GM18508 (cell line): ENCODE measurements around the gene SECTM1.
"Not testable (repeated sequence)": the region's sequence is repeated elsewhere in the genome, so short reads cannot be mapped to it uniquely, and the experiment has no call there.

ENCODE experiments used
- ATAC-seq: cut with Tn5 transposase; IDR thresholded peaks from one replicate; pipeline ENCODE4 v1.9.1; 2021; ENCODE audit warnings: moderate number of reproducible peaks; ENCODE audit not compliant: insufficient read depth, unreplicated experiment

SECTM1 gene

DNA sequence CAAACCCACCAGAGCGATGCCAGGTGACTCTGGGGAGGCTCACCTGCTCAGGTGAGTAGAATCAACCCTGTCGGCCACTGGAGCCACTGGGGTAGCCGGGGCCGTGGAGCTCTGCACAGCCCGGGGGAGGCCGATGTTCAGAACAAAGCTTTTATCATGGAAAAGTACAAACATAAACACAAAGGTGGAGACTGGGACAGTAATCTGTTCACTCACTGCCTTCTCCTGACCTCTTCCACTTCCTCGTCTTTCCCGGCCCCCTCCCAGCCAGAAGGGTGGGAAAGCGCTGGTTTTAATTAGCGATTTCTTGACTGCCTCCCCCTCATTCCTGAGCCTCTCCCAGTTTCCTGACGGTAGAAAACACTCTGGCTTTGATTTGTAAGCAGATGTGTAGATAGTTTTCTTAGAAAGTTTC, 15.7 kb upstream of the SECTM1 start:
- no peak for ATAC-seq

- no peak for ATAC-seq
These were observed 15.3 kb upstream of the SECTM1 start for GRCh38 chr17:82348866-82349265.

GRCh38 chr17:82348434-82348833, 14.9 kb upstream of the SECTM1 start:
- ATAC-seq, result no peak

- ATAC-seq, result not testable (repeated sequence)
These were observed 14.4 kb upstream of the SECTM1 start for GRCh38 chr17:82347994-82348393.

DNA sequence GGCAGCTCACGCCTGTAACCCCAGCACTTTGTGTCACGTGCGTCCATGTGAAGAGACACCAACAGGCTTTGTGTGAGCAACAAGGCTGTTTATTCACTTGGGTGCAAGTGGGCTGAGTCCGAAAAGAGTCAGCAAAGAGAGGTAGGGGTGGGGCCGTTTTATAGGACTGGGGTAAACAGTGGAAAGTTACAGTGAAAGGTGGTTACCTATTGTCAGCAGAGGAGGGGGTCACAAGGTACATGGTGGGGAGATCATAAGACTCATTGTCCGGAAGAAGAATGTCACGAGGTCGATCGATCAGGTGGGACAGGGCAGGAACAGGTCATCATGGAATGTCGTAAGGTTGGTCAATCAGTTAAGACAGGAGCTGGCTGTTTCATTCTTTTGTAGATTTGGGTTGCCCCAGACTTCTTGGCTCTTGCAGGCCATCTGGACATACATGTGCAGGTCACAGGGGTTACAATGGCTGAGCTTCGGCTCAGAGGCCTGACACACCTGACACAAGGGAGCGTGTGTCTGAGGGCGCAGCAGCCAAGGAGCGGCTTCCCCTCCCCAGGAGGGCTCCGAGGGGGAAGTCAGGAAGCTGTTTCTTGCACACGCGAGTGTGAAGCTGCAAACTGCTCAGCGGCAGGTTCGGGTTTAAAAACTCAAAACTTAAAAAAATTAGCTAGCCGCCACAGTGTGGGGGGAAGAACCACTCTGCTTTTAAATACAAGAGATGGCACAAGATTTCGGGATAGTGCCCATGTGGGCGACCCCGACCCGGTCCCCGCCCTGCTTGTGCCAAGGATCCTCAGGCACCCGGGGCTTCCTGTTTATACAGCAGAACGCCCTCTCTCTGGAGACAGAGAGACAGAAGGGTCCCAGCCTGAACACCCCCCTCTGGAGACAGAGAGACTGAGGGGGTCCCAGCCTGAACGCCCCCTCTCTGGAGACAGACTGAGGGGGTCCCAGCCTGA, 13.1 kb upstream of the SECTM1 start:
- no peak for ATAC-seq

- no peak for ATAC-seq
These were observed 11.8 kb upstream of the SECTM1 start for GRCh38 chr17:82345151-82345976.

GRCh38 chr17:82344175-82344907, 10.8 kb upstream of the SECTM1 start:
- ATAC-seq, result no peak

DNA sequence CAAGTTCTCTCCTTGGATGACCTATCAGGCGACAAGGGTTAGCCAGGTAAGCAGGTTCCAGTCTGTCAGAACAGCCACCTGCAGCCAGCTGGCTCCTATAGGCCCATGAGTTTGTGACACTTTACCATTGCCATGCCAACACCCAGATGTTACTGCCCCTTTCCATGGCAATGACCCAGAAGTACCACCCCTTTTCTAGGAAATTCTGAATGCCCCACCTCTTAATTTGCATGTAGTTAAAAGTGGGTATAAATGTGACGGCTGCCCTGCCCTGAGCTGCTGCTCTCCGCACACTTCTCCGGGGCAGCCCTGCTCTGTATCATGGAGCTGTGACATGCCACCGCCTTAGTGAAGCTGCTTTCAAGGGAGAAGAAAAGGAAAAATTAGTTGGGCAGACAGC, 10.0 kb upstream of the SECTM1 start:
- no peak for ATAC-seq

DNA sequence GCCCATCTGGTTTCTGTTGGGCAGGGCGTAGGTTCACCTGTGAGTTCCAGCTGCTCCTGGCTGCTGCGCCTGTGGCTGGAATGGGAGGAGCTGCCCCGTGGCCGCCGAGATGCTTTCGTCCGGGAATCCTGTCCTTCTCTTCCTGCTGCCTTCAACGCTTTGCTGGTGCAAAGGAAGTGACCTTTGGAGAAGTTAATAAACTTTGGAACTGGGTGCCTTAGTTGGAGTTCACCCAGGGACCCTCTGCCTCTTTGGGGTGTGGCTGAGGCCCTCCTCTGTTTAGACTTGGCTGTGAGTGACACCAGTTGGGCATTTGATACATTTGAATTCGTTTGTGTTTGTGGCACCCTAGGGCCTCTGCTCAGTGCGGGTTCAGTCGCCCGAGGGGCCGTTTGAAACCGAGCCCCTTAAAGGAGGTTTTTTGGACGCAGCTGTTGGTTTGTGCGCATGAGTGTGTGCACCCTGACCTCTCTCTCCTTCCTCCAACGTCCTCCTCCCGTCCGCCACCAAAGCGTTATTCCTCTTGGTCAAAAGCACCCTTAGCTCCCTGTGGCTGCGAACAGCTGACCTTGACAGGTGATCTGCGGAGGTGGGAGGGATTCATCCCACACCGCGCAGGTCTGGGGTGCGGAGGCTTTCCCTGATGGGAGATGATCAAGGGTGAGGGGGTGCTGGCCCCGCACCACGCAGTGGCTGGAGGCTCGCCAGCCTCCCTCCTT, 9.0 kb upstream of the SECTM1 start:
- ATAC-seq, result no peak

- ATAC-seq, result no peak
These were observed 6.3 kb upstream of the SECTM1 start for GRCh38 chr17:82339634-82340580.

DNA sequence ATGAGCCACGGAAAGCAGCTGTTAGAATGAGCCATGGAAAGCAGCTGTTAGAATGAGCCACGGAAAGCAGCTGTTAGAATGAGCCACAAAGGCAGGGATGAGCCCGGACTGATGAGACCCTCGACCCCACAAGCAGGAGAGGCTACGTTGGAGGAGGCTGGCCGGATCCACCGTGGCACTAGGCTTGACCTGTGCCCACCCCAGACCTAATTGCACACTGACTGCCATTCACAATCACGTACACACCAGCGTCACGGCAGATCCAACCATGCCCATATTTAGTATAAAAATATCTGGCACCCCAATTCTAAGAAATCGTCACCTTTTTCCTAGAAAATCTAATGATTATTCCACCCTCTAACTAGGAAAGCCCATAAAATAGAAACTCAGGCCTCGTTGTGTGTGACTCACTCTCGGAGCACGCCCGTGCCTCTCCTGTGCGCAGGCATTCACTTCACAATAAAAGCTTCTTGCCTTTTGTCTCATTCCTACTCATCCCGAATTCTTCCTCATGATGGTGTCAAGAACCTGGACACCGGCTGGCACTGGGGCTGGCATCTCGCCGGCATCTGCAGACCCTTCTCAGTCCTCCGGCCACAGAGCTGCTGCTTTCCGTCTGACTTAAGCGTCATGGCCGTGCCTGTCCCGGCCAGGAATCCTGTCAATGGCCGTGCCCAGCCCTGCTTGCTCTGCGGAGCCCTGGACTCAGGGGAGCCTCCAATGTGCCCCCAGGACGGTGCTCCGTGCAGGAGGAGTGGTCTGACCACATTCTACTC, 5.5 kb upstream of the SECTM1 start:
- ATAC-seq, result no peak

GRCh38 chr17:82334622-82335394, 1.2 kb upstream of the SECTM1 start:
- ATAC-seq, result no peak

DNA sequence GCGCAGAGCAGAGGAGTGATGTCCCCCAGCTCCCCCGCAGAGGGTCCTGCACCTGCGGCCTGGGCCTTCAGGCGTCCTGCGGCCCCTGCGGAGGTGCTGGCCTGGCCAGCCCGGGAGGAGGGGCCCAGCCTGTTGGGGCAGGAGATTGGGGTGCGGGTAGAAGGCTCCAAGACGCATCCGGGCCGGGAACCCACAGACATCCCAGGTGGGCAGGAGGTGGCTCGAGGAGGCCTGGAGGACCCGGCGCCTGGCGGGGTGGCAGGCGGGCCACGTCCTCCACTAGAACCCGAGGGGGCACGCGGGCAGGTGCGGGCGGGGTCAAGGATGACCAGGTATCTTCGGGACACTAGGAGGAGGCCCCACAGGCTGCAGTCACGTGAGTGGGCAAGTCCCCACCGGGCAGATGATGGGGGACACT, 647 bp upstream of the SECTM1 start:
- no peak for ATAC-seq

DNA sequence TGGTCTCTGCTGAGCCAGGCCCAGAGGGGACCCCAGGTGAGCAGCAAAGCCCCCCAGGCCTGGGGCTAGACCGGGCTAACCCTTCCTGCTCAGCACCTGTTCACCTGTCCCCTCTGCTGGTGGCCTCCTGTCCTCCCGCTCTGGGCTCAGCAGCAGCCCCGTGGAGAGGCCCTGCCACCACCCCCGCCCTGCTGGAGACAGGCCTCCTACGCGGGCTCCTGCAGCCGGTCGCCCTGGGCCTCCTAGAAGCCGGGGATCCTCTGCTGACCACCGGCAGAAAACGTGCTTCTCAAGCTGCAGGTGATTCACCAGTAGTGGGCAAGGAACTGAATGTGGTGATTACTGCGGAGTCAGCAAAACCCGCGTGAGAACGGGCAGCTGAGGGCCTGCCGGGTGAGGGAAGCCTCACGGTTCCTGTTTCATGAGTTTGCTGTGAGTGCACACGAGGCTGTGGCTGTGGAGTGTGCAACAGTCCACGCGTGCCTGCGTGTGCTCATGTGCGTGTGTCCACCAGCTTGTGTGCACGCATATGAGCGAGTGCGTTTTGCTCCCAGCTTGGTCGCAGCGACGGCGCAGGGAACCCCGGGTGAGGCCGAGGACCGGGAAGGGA, 792 bp downstream of the SECTM1 start:
- ATAC-seq, result no peak

DNA sequence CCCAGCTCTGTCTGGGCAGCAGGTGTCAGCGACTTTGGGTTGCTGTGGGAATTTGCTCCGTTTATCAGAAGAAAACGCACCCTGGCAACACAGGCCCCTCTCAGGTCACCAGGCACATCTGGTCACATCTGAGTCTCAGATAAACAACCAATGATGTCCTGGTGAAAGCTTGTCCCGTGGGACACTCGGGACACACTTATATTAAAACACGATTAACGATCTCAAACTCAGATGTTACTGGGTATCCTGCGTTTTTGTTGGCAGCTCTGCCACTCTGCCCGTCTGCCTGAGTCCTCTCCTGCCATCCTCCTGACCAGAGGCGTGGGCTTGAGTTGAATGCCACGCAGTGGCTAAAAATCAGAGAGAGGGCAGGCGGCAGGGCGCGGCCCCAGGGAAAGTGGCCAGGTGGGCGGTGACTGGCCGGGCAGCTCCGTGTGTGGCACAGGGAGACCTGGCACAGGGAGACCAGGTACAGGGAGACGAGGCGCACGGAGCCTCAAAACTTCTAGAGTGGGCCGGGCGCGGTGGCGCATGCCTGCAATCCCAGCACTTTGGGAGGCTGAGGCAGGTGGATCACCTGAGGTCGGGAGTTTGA, 2.1 kb downstream of the SECTM1 start:
- no peak for ATAC-seq
